Neural cell (in vitro differentiated cells): ENCODE measurements around the gene INPP4B.

ENCODE experiments used
- CTCF ChIP-seq: fragments of 450-650 bp; IDR thresholded peaks from 2 replicates; pipeline ENCODE4 v1.5.1; 2014; ENCODE audit warnings: antibody characterized with exemption, mild to moderate bottlenecking, moderate library complexity; ENCODE audit not compliant: poor library complexity, severe bottlenecking
- EZH2 ChIP-seq: fragments of 200-600, 300-800 bp; shearing (Covaris generic), sonication (generic); IDR thresholded peaks from 2 replicates; pipeline ENCODE4 v1.6.1; 2014; ENCODE audit warnings: antibody characterized with exemption, low read length, borderline replicate concordance, mild to moderate bottlenecking; ENCODE audit not compliant: insufficient read depth, poor library complexity, severe bottlenecking
- POLR2AphosphoS5 ChIP-seq: IDR thresholded peaks from 2 replicates; pipeline ENCODE4 v1.6.1; 2012
- SMC3 ChIP-seq: fragments of 450-650 bp; conservative IDR thresholded peaks from 2 replicates; pipeline ENCODE4 v1.6.1; 2014; ENCODE audit warnings: antibody characterized with exemption, mild to moderate bottlenecking, moderate library complexity; ENCODE audit not compliant: poor library complexity

- TF ChIP-seq POLR2AphosphoS5 (no peak), EZH2 (no peak), CTCF (no peak), SMC3 (no peak)
Measured at GRCh38 chr4:142893012-142893411, 46.9 kb upstream of the INPP4B start.
